ENCODE results near the gene ARF3.

Gene ARF3

GRCh38 chr12:48937170-48937569 is 20.1 kb downstream of the ARF3 start:
- no peak for TF ChIP-seq CTCF (IDR thresholded peaks at IDR 0.05)
- Histone ChIP-seq H3K4me3 (no peak overlapping the region), H3K27ac (no peak overlapping the region)
- DNase-seq (ENCODE audit: low spot score) = no peak

GRCh38 chr12:48936379-48936979 is 20.8 kb downstream of the ARF3 start:
- no peak overlapping the region for H3K27ac ChIP-seq
- H3K4me3 ChIP-seq = no peak overlapping the region
- TF ChIP-seq CTCF (IDR thresholded peaks at IDR 0.05) = peak; percentile 74
- DNase-seq (ENCODE audit: low spot score) = no peak

- no peak overlapping the region for H3K4me3 ChIP-seq
- TF ChIP-seq CTCF (IDR thresholded peaks at IDR 0.05) = no peak
- DNase-seq (ENCODE audit: low spot score) = no peak
- peak overlapping the region in 1 of 2 donors; percentile 3 for H3K27ac ChIP-seq
Measured at GRCh38 chr12:48934312-48934706, 23.0 kb downstream of the ARF3 start.

- TF ChIP-seq CTCF (IDR thresholded peaks at IDR 0.05) = no peak
- Histone ChIP-seq H3K27ac (peak overlapping the region in 1 of 2 donors; percentile 3), H3K4me3 (no peak overlapping the region)
- no peak for DNase-seq (ENCODE audit: low spot score)
Measured at GRCh38 chr12:48933664-48934311, 23.5 kb downstream of the ARF3 start.

- no peak for TF ChIP-seq CTCF (IDR thresholded peaks at IDR 0.05)
- no peak overlapping the region for H3K27ac ChIP-seq
- no peak overlapping the region for H3K4me3 ChIP-seq
- no peak for DNase-seq (ENCODE audit: low spot score)
Measured at GRCh38 chr12:48932878-48933277, 24.4 kb downstream of the ARF3 start.

- TF ChIP-seq CTCF (IDR thresholded peaks at IDR 0.05) = no peak
- H3K4me3 ChIP-seq = no peak overlapping the region
- no peak for DNase-seq (ENCODE audit: low spot score)
- H3K27ac ChIP-seq = no peak overlapping the region
Measured at GRCh38 chr12:48930475-48930874, 26.8 kb downstream of the ARF3 start.

- no peak for DNase-seq (ENCODE audit: low spot score)
- TF ChIP-seq CTCF (IDR thresholded peaks at IDR 0.05) = no peak
- H3K27ac ChIP-seq = no peak overlapping the region
- H3K4me3 ChIP-seq = no peak overlapping the region
Measured at GRCh38 chr12:48929551-48929950, 27.7 kb downstream of the ARF3 start.
